GM18907 (cell line): ENCODE results near the gene ARL2BP.

Experiments used
- ATAC-seq: cut with Tn5 transposase; IDR thresholded peaks from one replicate; pipeline ENCODE4 v1.9.1; 2021; ENCODE audit warnings: mild to moderate bottlenecking, moderate library complexity; ENCODE audit not compliant: unreplicated experiment

Gene ARL2BP

GRCh38 chr16:57235128-57236021, 9.7 kb upstream of the ARL2BP start:
- ATAC-seq, result no peak

GRCh38 chr16:57236022-57236350, 9.1 kb upstream of the ARL2BP start:
- ATAC-seq, result no peak

GRCh38 chr16:57238682-57239081, 6.4 kb upstream of the ARL2BP start:
- ATAC-seq, result no peak

DNA sequence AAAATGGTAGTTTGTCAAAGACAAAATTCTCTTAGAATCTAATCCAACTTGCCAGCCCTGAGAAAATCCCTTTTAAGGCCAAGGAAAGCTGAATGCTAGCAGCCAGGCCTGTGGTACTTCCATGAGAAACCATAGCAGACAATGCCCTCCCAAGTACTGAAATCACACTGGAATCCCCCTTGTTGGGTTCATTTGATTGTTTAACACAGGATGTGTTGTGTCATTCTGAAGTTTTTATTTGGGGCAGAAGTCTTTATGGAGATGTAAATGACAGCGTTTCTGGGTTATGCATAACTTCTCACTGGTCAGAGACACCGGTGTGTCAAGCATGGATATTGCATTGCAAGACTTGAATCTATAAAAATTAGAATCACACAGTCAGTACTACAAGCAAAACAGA, 6.0 kb upstream of the ARL2BP start:
- no peak for ATAC-seq

DNA sequence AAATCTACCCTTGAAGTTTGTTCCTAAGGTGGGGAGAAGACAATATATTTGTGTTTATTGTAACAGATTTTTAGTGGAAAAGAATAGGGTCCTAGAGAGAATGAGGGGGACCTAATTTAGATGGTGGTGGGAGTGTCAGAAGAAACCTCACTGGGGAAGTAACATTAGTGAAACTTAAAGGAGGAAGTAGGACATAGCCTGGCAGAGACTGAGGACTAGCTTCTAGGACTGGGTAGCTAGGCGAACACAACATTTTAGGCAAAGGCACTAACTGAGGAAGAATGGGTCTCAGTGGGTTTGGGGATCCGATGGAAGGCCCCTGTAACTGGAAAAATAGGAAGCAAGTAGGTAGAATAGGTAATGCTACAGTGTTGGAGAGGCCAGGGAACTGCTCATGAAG, 4.2 kb upstream of the ARL2BP start:
- no peak for ATAC-seq

DNA sequence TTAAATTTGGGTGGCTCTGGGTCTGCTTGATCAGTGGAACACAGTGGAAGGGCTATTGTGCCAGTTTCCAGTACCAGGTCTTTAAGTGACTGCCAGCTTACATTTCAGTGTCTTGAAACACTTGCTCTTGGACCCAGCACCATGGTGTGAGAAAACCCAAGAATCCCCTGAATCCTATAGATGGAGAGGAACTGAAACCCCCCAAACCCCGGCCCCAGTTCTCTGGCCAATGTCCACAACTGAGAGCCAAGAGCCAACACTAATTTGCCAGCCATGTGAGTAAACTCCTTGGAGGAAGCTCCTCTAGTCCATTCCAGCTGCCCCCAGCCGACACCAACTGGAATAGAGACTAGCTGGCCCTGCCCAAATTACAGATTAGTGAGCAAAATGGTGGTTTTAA, 2.4 kb upstream of the ARL2BP start:
- no peak for ATAC-seq

DNA sequence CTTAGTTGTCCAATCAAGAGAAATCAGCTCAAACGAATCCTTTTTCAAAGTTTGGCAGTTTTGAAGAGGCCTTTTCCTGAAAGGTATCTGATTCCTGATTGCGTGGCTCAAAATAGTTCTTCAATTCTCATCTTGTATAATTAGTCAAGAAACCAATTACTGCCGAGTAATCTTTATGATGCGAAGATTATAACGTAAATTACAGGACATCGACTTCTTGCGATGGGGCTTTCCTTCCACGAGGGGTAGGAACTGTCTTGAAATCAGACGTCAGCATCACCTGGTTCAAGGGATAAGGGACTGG, 644 bp upstream of the ARL2BP start:
- peak; percentile 32 for ATAC-seq

- peak; percentile 31 for ATAC-seq
Observed at GRCh38 chr16:57245472-57246113, 534 bp downstream of the ARL2BP start.

- no peak for ATAC-seq
Observed at GRCh38 chr16:57251352-57251751, 6.3 kb downstream of the ARL2BP start.

GRCh38 chr16:57252148-57252721, 7.2 kb downstream of the ARL2BP start:
- no peak for ATAC-seq

DNA sequence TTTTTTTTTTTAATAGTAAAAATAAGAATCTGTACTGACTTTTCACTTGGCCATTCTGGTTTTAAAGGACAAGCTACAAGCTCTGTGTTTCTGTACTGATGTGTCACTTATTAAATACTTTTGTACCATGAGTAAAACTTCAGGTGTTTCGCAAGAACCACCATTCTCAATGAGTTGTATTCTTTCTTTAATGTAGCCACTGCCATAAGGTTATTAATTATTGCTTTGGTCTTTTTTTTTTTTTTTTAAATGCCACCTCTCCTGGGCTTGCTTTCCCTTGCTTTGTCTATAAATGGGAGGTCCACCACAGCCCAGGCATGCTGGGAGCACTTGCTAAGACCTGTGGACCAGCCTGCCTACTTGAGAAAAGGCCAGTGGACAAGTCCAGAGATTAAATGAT, 8.4 kb downstream of the ARL2BP start:
- no peak for ATAC-seq

GRCh38 chr16:57255686-57256415, 10.8 kb downstream of the ARL2BP start:
- no peak for ATAC-seq

GRCh38 chr16:57256601-57257395, 11.7 kb downstream of the ARL2BP start:
- ATAC-seq, result no peak

DNA sequence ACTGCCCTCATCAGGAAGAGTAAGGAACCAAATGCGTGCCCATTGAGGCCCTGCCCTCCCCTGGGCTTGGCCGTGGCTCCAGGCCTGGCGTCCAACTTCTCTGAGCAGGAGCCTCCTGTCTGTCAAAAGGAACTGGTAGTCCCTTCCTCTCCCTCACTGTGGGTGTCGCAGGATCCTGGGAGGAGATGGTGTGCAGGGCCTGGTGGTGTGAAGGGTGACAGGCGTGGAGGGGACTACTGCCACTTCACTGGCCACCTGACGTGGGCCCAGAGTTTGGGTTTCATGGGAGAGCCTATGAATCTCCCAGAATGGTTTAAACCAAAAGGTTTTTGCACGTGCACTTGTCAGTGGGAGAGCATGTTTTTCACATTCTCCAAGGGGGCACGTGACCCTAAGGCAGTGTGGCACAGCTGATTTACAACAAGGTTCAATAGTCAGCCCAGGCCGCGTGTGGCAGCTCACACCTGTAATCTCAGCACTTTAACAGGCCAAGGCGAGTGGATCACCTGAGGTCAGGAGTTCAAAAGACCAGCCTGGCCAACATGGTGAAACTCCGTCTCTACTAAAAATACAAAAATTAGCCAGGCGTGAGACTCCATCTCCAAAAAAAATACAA, 12.5 kb downstream of the ARL2BP start:
- ATAC-seq, result no peak

DNA sequence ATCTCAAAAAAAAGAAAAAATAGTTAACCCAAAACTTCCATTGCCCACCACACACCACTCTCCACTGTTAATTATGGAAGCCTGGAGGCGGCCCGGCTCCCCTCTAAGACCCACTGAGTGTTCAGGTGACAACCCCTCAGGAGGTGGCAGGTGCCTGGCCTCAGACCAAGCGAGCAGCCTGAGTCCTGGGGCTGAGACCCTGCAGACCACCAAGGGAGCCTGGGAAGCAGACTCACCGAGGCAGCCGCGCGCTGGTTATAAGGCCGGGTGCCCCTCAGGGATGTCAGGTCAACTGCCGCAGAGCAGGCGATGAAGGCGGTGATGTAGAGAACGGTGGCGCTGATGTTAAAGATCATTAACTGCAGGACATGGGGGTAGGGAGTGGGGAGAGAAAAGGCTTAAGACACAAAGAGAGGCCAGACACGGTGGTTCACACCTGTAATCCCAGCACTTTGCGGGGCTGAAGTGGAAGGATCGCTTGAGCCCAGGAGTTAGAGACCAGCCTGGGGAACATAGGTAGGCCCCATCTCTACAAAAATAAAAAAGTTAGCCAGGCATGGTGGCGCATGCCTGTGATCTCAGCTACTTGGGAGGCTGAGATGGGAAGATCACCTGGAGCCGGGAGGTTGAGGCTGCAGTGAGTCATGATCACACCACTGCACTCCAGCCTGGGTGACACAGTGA, 13.3 kb downstream of the ARL2BP start:
- no peak for ATAC-seq

- no peak for ATAC-seq
Observed at GRCh38 chr16:57258910-57259475, 13.9 kb downstream of the ARL2BP start.

GRCh38 chr16:57260294-57260929, 15.4 kb downstream of the ARL2BP start:
- no peak for ATAC-seq

- no peak for ATAC-seq
Observed at GRCh38 chr16:57261806-57262205, 16.7 kb downstream of the ARL2BP start.
